Measurements from ENCODE around the gene KRT75. TPM values are rescaled to one million over a fixed set of nuclear protein-coding genes. Genes with fewer than 3 reads are reported as not detected.
"Not testable (repeated sequence)": the region's sequence is repeated elsewhere in the genome, so short reads cannot be mapped to it uniquely, and the experiment has no call there.

KRT75 gene
- total and polyA plus RNA-seq, 2 experiments from 2014 or later = not detected

DNA sequence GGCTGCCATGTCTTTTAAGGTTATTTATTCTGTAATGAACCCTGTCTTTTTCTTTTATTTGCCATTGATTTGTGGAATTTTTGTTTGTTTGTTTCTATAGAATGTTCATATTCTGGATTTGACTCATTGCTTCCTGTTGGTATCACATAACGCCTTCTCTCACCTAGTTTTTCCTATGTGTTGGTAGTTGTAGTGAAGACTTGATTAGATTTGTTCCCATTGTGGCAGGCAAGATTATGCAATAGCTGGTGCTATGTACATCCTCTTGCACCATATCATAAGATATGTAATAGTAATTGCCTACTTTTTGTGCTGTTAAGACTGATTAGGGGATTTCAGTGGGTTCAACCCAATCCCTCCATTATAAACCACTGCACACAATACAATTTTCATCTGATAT lies 21.6 kb upstream of the KRT75 start:
- 0 out of 2 replicates have a peak, but pooled peaks cover under 1% of the 10 kb centered on the region for H3K27me3 ChIP-seq (replicated peaks; ENCODE audit: insufficient read depth)
- in situ Hi-C loops (cut with MboI) = no loop called here
- no peak overlapping the region for H3K27ac ChIP-seq
- no peak overlapping the region for H3K9ac ChIP-seq
- no peaks in the 10 kb centered on the region for H3K36me3 ChIP-seq (ENCODE audit: low read depth)
- TF ChIP-seq EZH2phosphoT487 (IDR thresholded peaks at IDR 0.05; ENCODE audit: insufficient read depth, low read depth) = no peak
- no peaks in the 10 kb centered on the region for H3F3A ChIP-seq (ENCODE audit: insufficient read depth)
- no peaks in the 10 kb centered on the region for H3K79me2 ChIP-seq (ENCODE audit: insufficient read depth)
- no peaks in the 10 kb centered on the region for H3K4me1 ChIP-seq (ENCODE audit: insufficient read depth)
- H4K20me1 ChIP-seq (ENCODE audit: insufficient read depth) = no peaks in the 10 kb centered on the region
- no peak overlapping the region for H2AFZ ChIP-seq
- no peak overlapping the region for H3K4me3 ChIP-seq
- 80 to 91% methylated on average over 1 of the region's 1 CpG for WGBS, 2 experiments (ENCODE audit: low coverage in 1 of 2, low lambda C conversion rate in 2 of 2, missing lambda C conversion rate in 2 of 2)
- H3K4me2 ChIP-seq (ENCODE audit: unreplicated experiment) = no peak overlapping the region
- DNase-seq = no peak
- H3K9me2 ChIP-seq (ENCODE audit: insufficient read depth) = no peaks in the 10 kb centered on the region
- H3K9me3 ChIP-seq (ENCODE audit: low read depth) = no peaks in the 10 kb centered on the region

DNA sequence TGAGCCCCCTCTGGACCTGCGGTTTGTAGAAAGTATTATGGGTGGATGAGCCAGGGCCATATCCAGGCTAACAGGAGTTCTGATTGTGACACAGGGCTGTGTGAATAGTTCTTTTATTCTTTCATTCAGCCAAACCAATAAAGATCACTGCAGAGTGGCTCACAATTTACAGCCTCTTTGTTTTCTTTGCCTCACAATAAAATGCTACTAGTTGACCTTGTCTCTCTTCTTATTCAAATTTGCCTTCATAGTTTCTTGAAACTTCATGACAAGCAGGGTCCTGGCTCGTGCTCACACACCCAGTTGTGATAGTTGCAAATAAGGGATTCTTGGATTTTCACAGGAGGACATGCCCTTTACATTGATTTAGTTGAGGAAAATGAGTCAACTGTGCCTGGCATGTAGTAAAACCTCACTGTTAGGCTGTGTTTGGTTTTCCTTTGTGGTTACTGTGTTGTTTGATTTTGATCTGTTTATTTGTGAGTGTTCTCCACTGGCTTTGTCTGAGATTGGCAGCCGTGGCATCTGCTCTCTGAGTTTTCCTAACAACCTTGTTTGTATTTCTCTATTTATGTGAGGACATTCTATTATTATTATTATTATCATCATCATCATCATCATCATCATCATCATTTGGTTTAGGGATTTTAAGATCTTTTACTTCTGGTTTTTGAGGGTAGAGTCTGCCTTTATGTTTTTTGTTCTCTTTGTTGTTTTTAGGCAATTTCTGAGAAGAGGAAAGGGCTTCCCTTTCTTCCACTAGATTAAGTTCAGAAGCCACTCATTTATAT lies 20.4 kb upstream of the KRT75 start:
- no peaks in the 10 kb centered on the region for H3K9me2 ChIP-seq (ENCODE audit: insufficient read depth)
- no peak for DNase-seq
- no peak overlapping the region for H3K27ac ChIP-seq
- no peaks in the 10 kb centered on the region for H3K4me1 ChIP-seq (ENCODE audit: insufficient read depth)
- H3K79me2 ChIP-seq (ENCODE audit: insufficient read depth) = no peaks in the 10 kb centered on the region
- in situ Hi-C loops (cut with MboI) = no loop called here
- no peak for TF ChIP-seq EZH2phosphoT487 (IDR thresholded peaks at IDR 0.05; ENCODE audit: insufficient read depth, low read depth)
- no peak for TF ChIP-seq EZH2 (IDR thresholded peaks at IDR 0.05; ENCODE audit: insufficient read depth, poor library complexity, severe bottlenecking)
- 0 out of 2 replicates have a peak, but pooled peaks cover 6% of the 10 kb centered on the region for H3K27me3 ChIP-seq (replicated peaks; ENCODE audit: insufficient read depth)
- no peak overlapping the region for H3K4me3 ChIP-seq
- H2AFZ ChIP-seq = no peak overlapping the region
- no peaks in the 10 kb centered on the region for H3F3A ChIP-seq (ENCODE audit: insufficient read depth)
- H4K20me1 ChIP-seq (ENCODE audit: insufficient read depth) = no peaks in the 10 kb centered on the region
- no peaks in the 10 kb centered on the region for H3K9me3 ChIP-seq (ENCODE audit: low read depth)
- no peak overlapping the region for H3K9ac ChIP-seq
- no peak overlapping the region for H3K4me2 ChIP-seq (ENCODE audit: unreplicated experiment)
- no peaks in the 10 kb centered on the region for H3K36me3 ChIP-seq (ENCODE audit: low read depth)
- 59 to 61% methylated on average over 3 of the region's 3 CpGs for WGBS, 2 experiments (ENCODE audit: low coverage in 1 of 2, low lambda C conversion rate in 2 of 2, missing lambda C conversion rate in 2 of 2)

DNA sequence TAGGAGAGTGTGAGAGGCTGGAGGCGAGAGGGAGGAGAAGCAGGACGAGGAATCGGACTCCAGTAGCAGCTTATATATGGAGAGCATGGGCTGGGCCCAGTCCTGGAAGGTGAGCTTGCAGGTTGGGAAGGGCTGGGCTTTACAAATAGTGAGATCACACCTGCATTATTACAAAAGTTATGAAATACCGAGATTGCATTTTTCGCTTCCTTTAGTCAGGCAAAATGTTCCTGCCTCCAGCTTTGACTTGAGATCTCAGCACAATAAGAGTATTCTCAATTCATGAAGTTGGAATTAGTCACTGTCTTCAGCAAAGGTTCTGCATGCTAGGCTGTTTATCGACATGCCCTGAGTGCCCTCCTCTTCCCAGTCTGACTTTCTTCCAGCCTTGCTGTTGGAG lies 17.9 kb upstream of the KRT75 start, which contains the start of gene KRT6B:
Gene KRT6B (minus strand): TSS at position 46 of the 400 bp plus-strand sequence. CDS start 68 bp downstream, outside the sequence.
- WGBS, 2 experiments (ENCODE audit: low coverage in 1 of 2, low lambda C conversion rate in 2 of 2, missing lambda C conversion rate in 2 of 2) = 80 to 91% methylated on average over 6 of the region's 6 CpGs
- no peak for DNase-seq
- Histone ChIP-seq H3K4me2 (ENCODE audit: unreplicated experiment) (no peak within 1 kb of the TSS), H3K4me1 (ENCODE audit: insufficient read depth) (no peaks in the 10 kb centered on the region), H3K9me3 (ENCODE audit: low read depth) (no peaks in the 10 kb centered on the region), H3K9ac (no peak within 1 kb of the TSS), H3F3A (ENCODE audit: insufficient read depth) (no peaks in the 10 kb centered on the region), H3K4me3 (no peak within 1 kb of the TSS), H4K20me1 (ENCODE audit: insufficient read depth) (no peaks in the 10 kb centered on the region), H3K27me3 (replicated peaks; ENCODE audit: insufficient read depth) (0 out of 2 replicates have a peak, but pooled peaks cover 13% of the 10 kb centered on the region), H3K27ac (no peak within 1 kb of the TSS), H3K36me3 (ENCODE audit: low read depth) (no peaks in the 10 kb centered on the region), H3K9me2 (ENCODE audit: insufficient read depth) (no peaks in the 10 kb centered on the region), H3K79me2 (ENCODE audit: insufficient read depth) (no peaks in the 10 kb centered on the region), H2AFZ (no peak within 1 kb of the TSS)
- TF ChIP-seq EZH2 (IDR thresholded peaks at IDR 0.05; ENCODE audit: insufficient read depth, poor library complexity, severe bottlenecking) (no peak), EZH2phosphoT487 (IDR thresholded peaks at IDR 0.05; ENCODE audit: insufficient read depth, low read depth) (no peak)
- in situ Hi-C loops (cut with MboI) = no loop called here

DNA sequence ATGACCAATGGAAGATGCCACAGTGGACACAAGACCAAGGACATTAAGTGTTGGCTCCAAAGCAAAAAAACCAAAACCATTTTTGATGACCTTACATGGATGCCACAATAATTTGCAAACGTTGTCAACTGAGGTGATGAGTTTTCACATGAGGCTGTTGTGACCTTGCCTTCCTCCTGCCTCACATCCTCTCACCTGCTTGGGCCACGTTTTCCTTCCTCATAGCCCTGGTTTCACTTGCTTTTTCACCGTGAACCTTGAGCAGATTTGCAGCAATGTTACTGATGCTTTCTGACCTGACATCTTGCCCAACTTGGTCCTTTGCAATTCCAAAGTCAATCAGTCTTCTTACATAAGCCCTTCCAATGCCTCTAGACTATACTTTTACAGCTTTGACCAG lies 14.1 kb upstream of the KRT75 start:
- Histone ChIP-seq H3K9ac (no peak overlapping the region), H3K4me3 (no peak overlapping the region), H3K9me3 (ENCODE audit: low read depth) (no peaks in the 10 kb centered on the region), H3K27me3 (replicated peaks; ENCODE audit: insufficient read depth) (0 out of 2 replicates have a peak, but pooled peaks cover 13% of the 10 kb centered on the region), H3F3A (ENCODE audit: insufficient read depth) (peaks cover 6% of the 10 kb centered on the region), H3K9me2 (ENCODE audit: insufficient read depth) (no peaks in the 10 kb centered on the region), H3K27ac (no peak overlapping the region), H3K36me3 (ENCODE audit: low read depth) (no peaks in the 10 kb centered on the region), H3K4me1 (ENCODE audit: insufficient read depth) (peaks cover 4% of the 10 kb centered on the region), H2AFZ (no peak overlapping the region), H3K79me2 (ENCODE audit: insufficient read depth) (no peaks in the 10 kb centered on the region), H4K20me1 (ENCODE audit: insufficient read depth) (no peaks in the 10 kb centered on the region), H3K4me2 (ENCODE audit: unreplicated experiment) (no peak overlapping the region)
- in situ Hi-C loops (cut with MboI) = no loop called here
- DNase-seq = no peak
- 47 to 57% methylated on average over 3 of the region's 3 CpGs for WGBS, 2 experiments (ENCODE audit: low coverage in 1 of 2, low lambda C conversion rate in 2 of 2, missing lambda C conversion rate in 2 of 2)
- TF ChIP-seq EZH2 (IDR thresholded peaks at IDR 0.05; ENCODE audit: insufficient read depth, poor library complexity, severe bottlenecking) (no peak), EZH2phosphoT487 (IDR thresholded peaks at IDR 0.05; ENCODE audit: insufficient read depth, low read depth) (no peak)

DNA sequence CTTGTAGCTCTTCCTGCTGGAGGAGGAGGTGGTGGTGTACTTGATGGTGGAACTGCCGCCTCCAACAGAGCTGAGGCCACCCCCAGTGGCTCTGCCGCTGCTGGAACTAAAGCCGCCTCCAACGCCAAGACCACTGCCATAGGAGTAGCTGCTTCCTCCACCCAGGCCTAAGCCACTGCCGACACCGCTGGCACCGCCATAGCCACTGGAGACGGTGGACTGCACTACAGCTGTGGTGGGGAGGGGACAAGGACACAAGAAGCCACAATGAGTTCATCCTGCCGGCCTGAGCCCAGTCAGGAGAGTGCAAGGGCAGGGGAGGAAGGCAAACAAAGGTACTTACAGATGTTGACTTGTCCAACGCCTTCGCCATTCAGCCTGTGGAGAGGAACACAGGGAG lies 13.0 kb upstream of the KRT75 start:
- H3K9me3 ChIP-seq (ENCODE audit: low read depth); in situ Hi-C loops (cut with MboI); H3K27ac ChIP-seq; H3K36me3 ChIP-seq (ENCODE audit: low read depth); H3K4me3 ChIP-seq; H3K79me2 ChIP-seq (ENCODE audit: insufficient read depth); H3K4me2 ChIP-seq (ENCODE audit: unreplicated experiment); DNase-seq; H4K20me1 ChIP-seq (ENCODE audit: insufficient read depth); H3K9ac ChIP-seq; H2AFZ ChIP-seq; H3K9me2 ChIP-seq (ENCODE audit: insufficient read depth): not testable (repeated sequence)
- Histone ChIP-seq H3F3A (ENCODE audit: insufficient read depth) (peaks cover 13% of the 10 kb centered on the region), H3K27me3 (replicated peaks; ENCODE audit: insufficient read depth) (0 out of 2 replicates have a peak, but pooled peaks cover 13% of the 10 kb centered on the region), H3K4me1 (ENCODE audit: insufficient read depth) (peaks cover 12% of the 10 kb centered on the region)
- WGBS, 2 experiments (ENCODE audit: low coverage in 1 of 2, low lambda C conversion rate in 2 of 2, missing lambda C conversion rate in 2 of 2) = 83 to 85% methylated on average over 11 of the region's 11 CpGs

Data from GM23248 (cell line).